ENCODE results near the gene EREG. TPM values are rescaled to one million over a fixed set of nuclear protein-coding genes. Genes with fewer than 3 reads are reported as not detected.

The EREG gene
- polyA plus RNA-seq, 1 of the 3 experiments (the other 2 are of a cell fraction), result not detected

- H3K9me3 ChIP-seq, result no peaks in the 10 kb centered on the region
- CTCF ChIA-PET, result no interaction called here
- no peak overlapping the region for H3K4me3 ChIP-seq (ENCODE audit: low read depth in 2 of 2, low read length in 1 of 2)
- H3K27ac ChIP-seq (ENCODE audit: low read depth in 2 of 2, low read length in 1 of 2), result no peak overlapping the region
- H3F3A ChIP-seq (replicated peaks; ENCODE audit: insufficient read depth), result no peaks in the 10 kb centered on the region
- H3K36me3 ChIP-seq (replicated peaks in 1 of 2; ENCODE audit: control insufficient read depth in 1 of 2, insufficient read depth in 2 of 2, low read length in 1 of 2), result no peaks in the 10 kb centered on the region
- no peaks in the 10 kb centered on the region for H3K9me2 ChIP-seq
- no peaks in the 10 kb centered on the region; the same call in 1 of the 2 replicates for H3K27me3 ChIP-seq (ENCODE audit: insufficient read depth)
- no peaks in the 10 kb centered on the region for H3K79me2 ChIP-seq (ENCODE audit: insufficient read depth)
- no peak overlapping the region for H2AFZ ChIP-seq (ENCODE audit: low read depth)
- TF ChIP-seq, protein P1, sequence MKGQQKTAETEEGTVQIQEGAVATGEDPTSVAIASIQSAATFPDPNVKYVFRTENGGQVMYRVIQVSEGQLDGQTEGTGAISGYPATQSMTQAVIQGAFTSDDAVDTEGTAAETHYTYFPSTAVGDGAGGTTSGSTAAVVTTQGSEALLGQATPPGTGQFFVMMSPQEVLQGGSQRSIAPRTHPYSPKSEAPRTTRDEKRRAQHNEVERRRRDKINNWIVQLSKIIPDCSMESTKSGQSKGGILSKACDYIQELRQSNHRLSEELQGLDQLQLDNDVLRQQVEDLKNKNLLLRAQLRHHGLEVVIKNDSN (IDR thresholded peaks at IDR 0.05; ENCODE audit: borderline replicate concordance, low read depth), result no peak
- TF ChIP-seq, protein P2, sequence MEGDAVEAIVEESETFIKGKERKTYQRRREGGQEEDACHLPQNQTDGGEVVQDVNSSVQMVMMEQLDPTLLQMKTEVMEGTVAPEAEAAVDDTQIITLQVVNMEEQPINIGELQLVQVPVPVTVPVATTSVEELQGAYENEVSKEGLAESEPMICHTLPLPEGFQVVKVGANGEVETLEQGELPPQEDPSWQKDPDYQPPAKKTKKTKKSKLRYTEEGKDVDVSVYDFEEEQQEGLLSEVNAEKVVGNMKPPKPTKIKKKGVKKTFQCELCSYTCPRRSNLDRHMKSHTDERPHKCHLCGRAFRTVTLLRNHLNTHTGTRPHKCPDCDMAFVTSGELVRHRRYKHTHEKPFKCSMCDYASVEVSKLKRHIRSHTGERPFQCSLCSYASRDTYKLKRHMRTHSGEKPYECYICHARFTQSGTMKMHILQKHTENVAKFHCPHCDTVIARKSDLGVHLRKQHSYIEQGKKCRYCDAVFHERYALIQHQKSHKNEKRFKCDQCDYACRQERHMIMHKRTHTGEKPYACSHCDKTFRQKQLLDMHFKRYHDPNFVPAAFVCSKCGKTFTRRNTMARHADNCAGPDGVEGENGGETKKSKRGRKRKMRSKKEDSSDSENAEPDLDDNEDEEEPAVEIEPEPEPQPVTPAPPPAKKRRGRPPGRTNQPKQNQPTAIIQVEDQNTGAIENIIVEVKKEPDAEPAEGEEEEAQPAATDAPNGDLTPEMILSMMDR (IDR thresholded peaks at IDR 0.05), result no peak
- no peak for TF ChIP-seq GABPA (IDR thresholded peaks at IDR 0.05; ENCODE audit: low read depth)
- no peak for TF ChIP-seq YY1 (IDR thresholded peaks at IDR 0.05; ENCODE audit: low read depth)
- no peak for TF ChIP-seq RXRA (IDR thresholded peaks at IDR 0.05; ENCODE audit: borderline replicate concordance, low read depth)
- TF ChIP-seq RFX5 (IDR thresholded peaks at IDR 0.05; ENCODE audit: low read length), result no peak
- no peak for TF ChIP-seq SIN3A (IDR thresholded peaks at IDR 0.05; ENCODE audit: borderline replicate concordance, low read depth, low read length)
- TF ChIP-seq POLR2AphosphoS5 (IDR thresholded peaks at IDR 0.05; ENCODE audit: low read depth, low read length), result no peak
- no peak for TF ChIP-seq PBX3 (IDR thresholded peaks at IDR 0.05)
- no peak overlapping the region for H3K4me2 ChIP-seq
- no peak for DNase-seq
- no peaks in the 10 kb centered on the region for H4K20me1 ChIP-seq (ENCODE audit: insufficient read depth)
- no peaks in the 10 kb centered on the region for H3K4me1 ChIP-seq (ENCODE audit: control insufficient read depth in 1 of 2, insufficient read depth in 2 of 2, low read depth in 1 of 2, low read length in 1 of 2)
- POLR2A ChIA-PET, result no interaction called here
- WGBS (ENCODE audit: low lambda C conversion rate), result 1% methylated on average over 2 of the region's 2 CpGs
- H3K9ac ChIP-seq, result no peak overlapping the region
Measured at GRCh38 chr4:74387790-74388189, 22.8 kb downstream of the EREG start.

DNA sequence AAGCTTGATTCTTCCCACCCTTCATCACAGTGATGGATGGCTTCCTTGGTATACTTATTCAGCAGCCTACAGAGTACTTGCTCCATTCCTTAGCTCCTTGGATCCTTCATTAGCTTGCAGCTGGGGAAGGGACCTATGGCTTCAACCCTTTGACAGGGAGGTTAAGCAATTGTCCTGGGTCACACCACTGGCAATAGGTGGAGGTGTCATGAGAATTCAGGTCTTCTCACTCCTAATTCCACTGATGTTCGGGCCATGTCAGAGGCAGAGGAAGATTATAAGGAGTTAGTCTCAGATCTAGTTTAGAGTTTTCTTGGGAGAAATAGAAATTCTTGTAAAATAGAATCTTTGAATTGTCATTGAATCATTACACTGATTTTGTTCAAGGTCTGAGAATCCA lies 24.5 kb downstream of the EREG start:
- 10% methylated on average over 1 of the region's 1 CpG for WGBS (ENCODE audit: low lambda C conversion rate)
- no peaks in the 10 kb centered on the region for H3K4me1 ChIP-seq (ENCODE audit: control insufficient read depth in 1 of 2, insufficient read depth in 2 of 2, low read depth in 1 of 2, low read length in 1 of 2)
- H2AFZ ChIP-seq (ENCODE audit: low read depth), result no peak overlapping the region
- H3F3A ChIP-seq (replicated peaks; ENCODE audit: insufficient read depth), result peaks cover 2% of the 10 kb centered on the region
- H4K20me1 ChIP-seq (ENCODE audit: insufficient read depth), result no peaks in the 10 kb centered on the region
- CTCF ChIA-PET, result no interaction called here
- no peak overlapping the region for H3K9ac ChIP-seq
- no peaks in the 10 kb centered on the region for H3K9me3 ChIP-seq
- no peaks in the 10 kb centered on the region for H3K79me2 ChIP-seq (ENCODE audit: insufficient read depth)
- H3K36me3 ChIP-seq (replicated peaks in 1 of 2; ENCODE audit: control insufficient read depth in 1 of 2, insufficient read depth in 2 of 2, low read length in 1 of 2), result no peaks in the 10 kb centered on the region
- POLR2A ChIA-PET, result interaction anchor here (0.6 kb wide), 1 partner anchor 509 kb away, joined by 3 read pairs; no protein-coding TSS in a partner anchor
- DNase-seq, result no peak
- no peak overlapping the region for H3K27ac ChIP-seq (ENCODE audit: low read depth in 2 of 2, low read length in 1 of 2)
- H3K4me2 ChIP-seq, result no peak overlapping the region
- no peak overlapping the region for H3K4me3 ChIP-seq (ENCODE audit: low read depth in 2 of 2, low read length in 1 of 2)
- H3K27me3 ChIP-seq (ENCODE audit: insufficient read depth), result no peaks in the 10 kb centered on the region; the same call in 1 of the 2 replicates
- no peaks in the 10 kb centered on the region for H3K9me2 ChIP-seq
- no peak for TF ChIP-seq FOSL2 (IDR thresholded peaks at IDR 0.05; ENCODE audit: borderline replicate concordance, low read depth)
- no peak for TF ChIP-seq TCF12 (IDR thresholded peaks at IDR 0.05)
- no peak for TF ChIP-seq MAX (IDR thresholded peaks at IDR 0.05; ENCODE audit: low read depth)
- no peak for TF ChIP-seq MEF2A (IDR thresholded peaks at IDR 0.05; ENCODE audit: borderline replicate concordance, low read depth)
- TF ChIP-seq FOXM1 (IDR thresholded peaks at IDR 0.05; ENCODE audit: low read depth), result no peak
- TF ChIP-seq ELF1 (IDR thresholded peaks at IDR 0.05), result no peak
- no peak for TF ChIP-seq GABPA (IDR thresholded peaks at IDR 0.05; ENCODE audit: low read depth)
